Mesothelial cell of epicardium (in vitro differentiated cells): ENCODE measurements around the gene ILF3. TPM values are rescaled to one million over a fixed set of nuclear protein-coding genes. Genes with fewer than 3 reads are reported as not detected.

Experiments
- DNase-seq, 2 experiments: peaks; one replicate each; pipeline ENCODE4 v3.0.0; 2021; ENCODE audit warnings: low spot score in 2 of 2; ENCODE audit not compliant: unreplicated experiment in 2 of 2
- H3K27ac Mint-ChIP-seq: 2 replicates; pipeline ENCODE4 v1.8.0; 2021; ENCODE audit warnings: mixed read lengths
- H3K27me3 Mint-ChIP-seq: 2 replicates; pipeline ENCODE4 v1.8.0; 2021; ENCODE audit warnings: low read depth, mixed read lengths
- H3K36me3 Mint-ChIP-seq: 2 replicates; pipeline ENCODE4 v1.8.0; 2021; ENCODE audit warnings: mixed read lengths
- H3K4me1 Mint-ChIP-seq: 2 replicates; pipeline ENCODE4 v1.8.0; 2021; ENCODE audit warnings: mixed read lengths
- H3K4me3 Mint-ChIP-seq: 2 replicates; pipeline ENCODE4 v1.8.0; 2021; ENCODE audit warnings: mild to moderate bottlenecking, moderate library complexity, mixed read lengths
- H3K9me3 Mint-ChIP-seq: 2 replicates; pipeline ENCODE4 v1.8.0; 2021; ENCODE audit warnings: mixed read lengths
- total RNA-seq: library from RNA; stranded (reverse); gene quantifications from 3 replicates; pipeline ENCODE4 v1.2.1, GENCODE V29; 2021
- TF ChIP-seq, protein P1 (sequence below): fragments of 200-600 bp; sonication (generic); IDR thresholded peaks from one replicate; pipeline ENCODE4 v1.5.0; 2021; ENCODE audit warnings: antibody characterized with exemption; ENCODE audit not compliant: unreplicated experiment

Gene ILF3
- total RNA-seq, 1 donor from 2014 or later, result 617 TPM

DNA sequence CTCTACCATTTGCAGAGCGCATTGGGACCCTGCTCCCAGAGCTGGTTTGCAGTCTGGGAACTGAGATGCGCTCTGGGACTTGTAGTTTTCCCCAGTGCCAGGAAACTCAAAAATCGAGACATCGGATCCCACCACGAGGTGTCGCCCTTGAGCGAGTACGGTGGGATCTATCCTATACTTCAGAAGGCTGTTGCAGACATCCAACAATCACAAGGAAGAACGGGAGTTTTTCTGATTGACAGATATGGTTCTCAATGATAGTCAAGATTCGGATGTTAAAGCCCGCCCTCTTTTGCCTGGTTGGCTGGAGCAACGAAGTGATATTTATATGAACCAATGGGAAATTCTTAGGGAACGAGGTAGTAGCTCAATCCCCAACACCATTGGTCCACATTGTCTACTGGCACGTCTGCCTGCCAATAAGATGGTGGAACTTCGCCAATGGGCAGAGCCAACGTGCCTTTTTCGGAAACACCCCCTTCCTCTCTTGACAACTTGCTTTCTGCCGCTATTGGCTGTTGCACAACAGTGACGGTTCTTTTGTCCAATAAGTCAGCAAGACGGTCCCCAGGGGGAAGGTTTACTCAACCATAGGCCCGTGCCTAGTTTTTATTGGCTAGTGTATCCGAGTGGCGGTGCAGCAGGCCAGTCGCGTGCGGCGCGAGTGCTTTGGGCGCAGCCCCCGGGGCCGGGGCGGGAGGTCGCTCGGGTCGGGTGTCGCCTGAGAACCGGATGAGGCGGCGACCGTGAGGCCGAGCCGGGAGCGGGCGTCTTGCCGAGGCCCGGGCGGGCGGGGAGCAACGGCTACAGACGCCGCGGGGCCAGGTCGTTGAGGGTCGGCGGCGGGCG lies 63.4 kb downstream of the ILF3 start, which contains the start of gene DNM2:
Gene DNM2 (plus strand): TSS at position 724 of the 849 bp plus-strand sequence. CDS start 164 bp downstream, outside the sequence.
- Mint-ChIP-seq H3K36me3 (peaks cover 5% of the 10 kb centered on the region), H3K4me1 (peaks cover 13% of the 10 kb centered on the region), H3K4me3 (peak within 1 kb of the TSS; percentile 91), H3K27ac (peak within 1 kb of the TSS; percentile 93), H3K9me3 (no peaks in the 10 kb centered on the region), H3K27me3 (no peaks in the 10 kb centered on the region)
- DNase-seq, result peak; percentile 93 to 99
- TF ChIP-seq, protein P1, sequence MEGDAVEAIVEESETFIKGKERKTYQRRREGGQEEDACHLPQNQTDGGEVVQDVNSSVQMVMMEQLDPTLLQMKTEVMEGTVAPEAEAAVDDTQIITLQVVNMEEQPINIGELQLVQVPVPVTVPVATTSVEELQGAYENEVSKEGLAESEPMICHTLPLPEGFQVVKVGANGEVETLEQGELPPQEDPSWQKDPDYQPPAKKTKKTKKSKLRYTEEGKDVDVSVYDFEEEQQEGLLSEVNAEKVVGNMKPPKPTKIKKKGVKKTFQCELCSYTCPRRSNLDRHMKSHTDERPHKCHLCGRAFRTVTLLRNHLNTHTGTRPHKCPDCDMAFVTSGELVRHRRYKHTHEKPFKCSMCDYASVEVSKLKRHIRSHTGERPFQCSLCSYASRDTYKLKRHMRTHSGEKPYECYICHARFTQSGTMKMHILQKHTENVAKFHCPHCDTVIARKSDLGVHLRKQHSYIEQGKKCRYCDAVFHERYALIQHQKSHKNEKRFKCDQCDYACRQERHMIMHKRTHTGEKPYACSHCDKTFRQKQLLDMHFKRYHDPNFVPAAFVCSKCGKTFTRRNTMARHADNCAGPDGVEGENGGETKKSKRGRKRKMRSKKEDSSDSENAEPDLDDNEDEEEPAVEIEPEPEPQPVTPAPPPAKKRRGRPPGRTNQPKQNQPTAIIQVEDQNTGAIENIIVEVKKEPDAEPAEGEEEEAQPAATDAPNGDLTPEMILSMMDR, result peak; percentile 84

DNA sequence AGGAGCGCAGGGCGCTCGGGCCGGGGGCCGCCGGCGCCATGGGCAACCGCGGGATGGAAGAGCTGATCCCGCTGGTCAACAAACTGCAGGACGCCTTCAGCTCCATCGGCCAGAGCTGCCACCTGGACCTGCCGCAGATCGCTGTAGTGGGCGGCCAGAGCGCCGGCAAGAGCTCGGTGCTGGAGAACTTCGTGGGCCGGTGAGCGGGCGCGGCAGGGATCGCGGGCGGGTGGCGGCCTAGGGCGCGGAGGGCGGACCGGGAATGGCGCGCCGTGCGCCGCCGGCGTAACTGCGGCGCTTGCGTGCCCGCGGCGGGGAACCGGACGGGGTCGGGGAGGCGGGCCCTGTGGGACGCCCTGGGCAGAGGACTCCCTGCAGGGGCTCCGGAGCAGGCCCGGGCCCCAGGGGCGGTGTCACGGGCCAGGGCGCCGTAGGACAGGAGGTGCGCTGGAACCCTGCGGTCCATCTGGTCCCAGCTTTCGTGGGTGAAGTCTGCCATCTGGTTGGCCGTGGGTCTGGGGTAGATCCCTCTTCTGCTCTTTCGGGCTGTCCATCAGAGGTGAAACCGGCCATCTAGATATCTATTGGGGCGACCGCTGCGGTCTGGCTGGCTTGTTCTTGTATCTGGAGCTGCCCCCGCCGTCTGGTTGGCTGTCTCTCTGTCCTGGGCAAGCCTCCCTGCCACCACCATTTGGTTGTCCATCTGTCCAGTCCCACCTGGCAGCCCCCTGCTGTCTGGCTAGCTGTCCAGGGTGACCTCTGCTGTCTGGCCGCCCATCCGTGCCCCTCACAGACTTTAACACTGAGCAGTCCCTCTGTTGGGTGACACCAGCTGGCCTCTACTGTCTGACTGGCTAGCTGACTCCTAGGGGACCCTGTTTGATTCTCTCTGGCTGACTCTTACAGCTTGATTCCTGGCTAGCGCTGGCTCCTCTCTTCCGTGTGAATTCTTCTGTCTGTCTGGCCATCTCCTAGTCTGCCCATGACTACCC lies 64.4 kb downstream of the ILF3 start:
- Mint-ChIP-seq H3K27me3 (no peaks in the 10 kb centered on the region), H3K27ac (peak overlapping the region; percentile 93), H3K4me1 (peaks cover 13% of the 10 kb centered on the region), H3K4me3 (peak overlapping the region; percentile 91), H3K36me3 (peaks cover 5% of the 10 kb centered on the region), H3K9me3 (no peaks in the 10 kb centered on the region)
- TF ChIP-seq, protein P1, result no peak
- peak; percentile 43 to 70 for DNase-seq

DNA sequence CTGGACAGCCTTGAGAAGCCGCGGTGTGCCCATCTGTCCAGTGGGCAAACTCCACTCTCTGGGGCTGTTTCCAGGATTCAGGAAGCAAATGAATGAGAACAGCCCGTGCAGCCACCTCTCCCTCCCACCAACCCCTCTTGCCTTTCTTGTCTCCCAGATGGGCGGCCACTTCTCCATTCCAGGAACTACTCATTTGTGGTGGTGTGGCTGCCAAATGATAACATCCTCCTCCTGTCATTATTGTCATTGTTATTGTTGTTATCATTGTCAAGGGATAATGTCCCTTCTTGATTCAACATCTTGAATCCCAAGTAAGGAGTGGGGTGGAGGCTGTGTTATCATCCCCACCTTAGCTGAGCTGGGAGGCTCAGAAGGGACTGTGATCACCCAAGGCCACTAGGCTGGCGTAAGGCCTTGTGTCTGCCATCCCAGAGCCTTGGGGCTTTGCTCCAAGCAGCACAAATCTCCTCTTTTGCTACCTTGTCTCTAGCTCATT lies 65.4 kb downstream of the ILF3 start:
- DNase-seq, result no peak
- H3K36me3 Mint-ChIP-seq, result no peaks in the 10 kb centered on the region
- peak overlapping the region; percentile 69 for H3K27ac Mint-ChIP-seq
- peaks cover 16% of the 10 kb centered on the region for H3K4me1 Mint-ChIP-seq
- no peaks in the 10 kb centered on the region for H3K27me3 Mint-ChIP-seq
- H3K4me3 Mint-ChIP-seq, result peak overlapping the region; percentile 91
- TF ChIP-seq, protein P1, result no peak
- no peaks in the 10 kb centered on the region for H3K9me3 Mint-ChIP-seq

DNA sequence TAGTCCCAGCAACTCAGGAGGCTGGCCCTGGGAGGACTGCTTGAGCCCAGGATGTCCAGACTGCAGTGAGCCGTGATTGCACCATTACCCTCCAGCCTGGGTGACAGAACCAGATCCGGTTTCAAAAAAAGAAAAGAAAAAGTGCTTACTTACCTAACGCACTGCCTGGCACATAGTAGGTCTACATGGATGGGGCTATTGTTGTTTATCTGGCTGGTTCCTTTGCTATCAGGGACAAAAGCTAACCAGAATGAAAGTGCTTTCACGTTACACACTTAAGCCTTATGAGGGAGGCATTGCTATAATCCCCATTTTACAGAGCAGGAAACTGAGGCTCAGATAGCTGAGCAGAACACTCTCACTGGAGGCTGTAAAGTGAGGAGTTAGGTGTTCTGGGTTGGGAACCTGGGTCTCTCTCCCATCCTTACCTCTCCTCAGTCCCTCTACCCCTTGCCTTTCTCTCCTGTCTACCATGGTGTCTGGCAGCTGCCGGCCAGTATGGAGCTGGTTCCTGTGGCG lies 66.5 kb downstream of the ILF3 start:
- peaks cover 19% of the 10 kb centered on the region for H3K4me1 Mint-ChIP-seq
- TF ChIP-seq, protein P1, result no peak
- no peak overlapping the region for H3K27ac Mint-ChIP-seq
- H3K9me3 Mint-ChIP-seq, result no peaks in the 10 kb centered on the region
- no peak for DNase-seq
- H3K27me3 Mint-ChIP-seq, result no peaks in the 10 kb centered on the region
- H3K4me3 Mint-ChIP-seq, result no peak overlapping the region
- no peaks in the 10 kb centered on the region for H3K36me3 Mint-ChIP-seq

DNA sequence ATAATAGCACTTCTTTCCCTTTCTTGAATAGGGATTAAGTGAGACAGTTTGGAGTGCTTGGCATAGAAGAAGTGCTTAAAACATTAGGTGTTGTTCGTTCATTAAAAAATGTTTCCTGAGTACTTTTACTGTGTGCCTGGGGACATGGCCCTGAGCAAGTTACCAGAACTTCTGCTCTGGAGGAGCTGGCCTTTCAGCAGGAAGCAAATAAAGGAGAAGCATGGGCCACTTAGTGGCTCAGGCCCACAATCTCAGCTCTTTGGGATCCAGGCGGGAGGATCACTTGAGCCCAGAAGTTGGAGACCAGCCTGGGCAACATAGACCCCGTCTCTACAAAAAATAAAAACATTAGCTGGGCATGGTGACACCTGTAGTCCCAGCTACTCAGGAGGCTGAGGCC lies 69.4 kb downstream of the ILF3 start:
- DNase-seq, result no peak
- Mint-ChIP-seq H3K4me1 (peaks cover 18% of the 10 kb centered on the region), H3K4me3 (no peak overlapping the region), H3K27me3 (no peaks in the 10 kb centered on the region), H3K27ac (peak overlapping the region; percentile 73), H3K36me3 (peaks cover 5% of the 10 kb centered on the region), H3K9me3 (no peaks in the 10 kb centered on the region)
- TF ChIP-seq, protein P1, result no peak
